ENCODE data around the gene PLEKHA8. TPM values are rescaled to one million over a fixed set of nuclear protein-coding genes. Genes with fewer than 3 reads are reported as not detected.

Gene PLEKHA8
- total and polyA plus RNA-seq, 2 of the 8 experiments (the other 6 are each of a cell fraction or from before 2014, with no cell fraction given) = 10.7 to 44.0 TPM

DNA sequence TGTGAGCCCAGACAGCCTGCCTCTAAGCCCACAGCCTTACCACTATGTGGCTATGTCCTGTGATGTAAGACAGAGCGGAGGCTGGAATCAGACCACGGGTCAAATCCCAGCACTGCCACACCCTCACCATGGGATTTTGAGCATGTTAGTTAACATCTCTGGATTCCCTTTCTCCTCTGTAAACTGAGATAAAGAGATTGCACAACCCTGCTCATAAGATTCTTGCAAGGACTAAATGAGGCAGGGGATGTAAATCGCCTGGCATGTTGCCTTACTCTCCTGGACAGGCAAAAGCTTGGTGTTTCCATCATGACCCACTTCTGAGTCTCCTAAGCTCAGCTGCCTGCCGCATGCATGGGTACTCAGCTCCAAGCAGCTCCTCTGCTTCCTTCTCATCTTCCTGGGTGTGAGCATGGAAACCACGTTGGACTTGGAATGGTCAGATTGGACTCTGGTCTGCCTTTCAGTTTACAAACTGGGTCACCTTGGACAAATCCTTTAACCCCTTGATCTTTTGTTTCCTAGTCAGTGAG, 65.3 kb downstream of the PLEKHA8 start:
- Histone ChIP-seq H2AFZ (ENCODE audit: low read length) (no peak overlapping the region), H3K27me3 (replicated peaks in 1 of 4; ENCODE audit: control insufficient read depth in 3 of 4, extremely low read depth in 1 of 4, insufficient read depth in 3 of 4, low read length in 3 of 4) (no peaks in the 10 kb centered on the region), H2AK5ac (ENCODE audit: low read depth, low read length) (no peak overlapping the region; the same call in 1 of the 2 replicates), H3K18ac (ENCODE audit: extremely low read depth, low read length) (no peak overlapping the region), H4K5ac (ENCODE audit: insufficient read length, low read depth, low read length) (no peak overlapping the region), H3K56ac (replicated peaks; ENCODE audit: insufficient read length, low read depth, low read length) (no peak overlapping the region), H3K79me2 (ENCODE audit: control insufficient read depth in 1 of 2, insufficient read depth in 2 of 2, low read length in 2 of 2) (no peaks in the 10 kb centered on the region), H4K8ac (ENCODE audit: extremely low read depth, insufficient read depth, low read length) (no peak overlapping the region), H3K4ac (replicated peaks; ENCODE audit: insufficient read length, low read depth, low read length) (no peak overlapping the region), H3K23ac (ENCODE audit: insufficient read length) (no peak overlapping the region), H3K4me1 (replicated peaks in 1 of 4; ENCODE audit: control insufficient read depth in 3 of 4, insufficient read depth in 4 of 4, low read length in 3 of 4) (peaks cover 0 to 3% (median 0%) of the 10 kb centered on the region in 4 experiments; a peak in 1 of 7 replicates), H4K91ac (replicated peaks; ENCODE audit: insufficient read length, low read length) (no peak overlapping the region), H3K9me3 (ENCODE audit: insufficient read depth in 2 of 2, low read depth in 1 of 2, low read length in 1 of 2) (peaks cover 4 to 5% of the 10 kb centered on the region in 2 experiments), H3K4me3 (ENCODE audit: extremely low read depth in 1 of 4, insufficient read depth in 2 of 4, low read depth in 3 of 4, low read length in 4 of 4) (no peak overlapping the region), H3K79me1 (ENCODE audit: low read depth, low read length) (no peaks in the 10 kb centered on the region; the same call in 1 of the 2 replicates), H4K20me1 (replicated peaks in 1 of 2; ENCODE audit: control insufficient read depth in 1 of 2, insufficient read depth in 2 of 2, low read length in 2 of 2) (no peaks in the 10 kb centered on the region), H2BK120ac (replicated peaks; ENCODE audit: low read depth, low read length) (no peak overlapping the region), H3K36me3 (ENCODE audit: control insufficient read depth in 2 of 4, insufficient read depth in 4 of 4, low read length in 3 of 4) (peaks cover 0 to 2% (median 0%) of the 10 kb centered on the region in 4 experiments; a peak in 2 of 8 replicates), H3K14ac (ENCODE audit: insufficient read length) (no peak overlapping the region), H2BK12ac (ENCODE audit: low read depth, low read length) (no peak overlapping the region), H3K9ac (replicated peaks in 1 of 4; ENCODE audit: extremely low read depth in 1 of 4, low read depth in 3 of 4, low read length in 3 of 4) (no peak overlapping the region), H3K27ac (ENCODE audit: low read depth, low read length) (no peak overlapping the region), H3K4me2 (ENCODE audit: insufficient read depth in 1 of 2, low read depth in 2 of 2, low read length in 2 of 2) (no peak overlapping the region), H2BK20ac (ENCODE audit: low read length) (no peak overlapping the region), H3K23me2 (ENCODE audit: low read depth, low read length) (no peaks in the 10 kb centered on the region), H2BK15ac (ENCODE audit: low read length) (no peak overlapping the region), H2BK5ac (ENCODE audit: low read depth, low read length) (no peak overlapping the region)
- no peak for DNase-seq (ENCODE audit: low read depth in 1 of 2, low spot score in 2 of 2)
- CTCF ChIA-PET (ENCODE audit: partially characterized antibody) = interaction anchor here (0.6 to 1.3 kb wide), 3 partner anchors 32 to 133 kb away, joined by 3 to 5 read pairs (median 4); no protein-coding TSS in a partner anchor
- POLR2A ChIA-PET (ENCODE audit: partially characterized antibody) = interaction anchor here (0.6 kb wide), 1 partner anchor 504 kb away, joined by 3 read pairs; no protein-coding TSS in a partner anchor
- no peak for FAIRE-seq
- WGBS, 2 experiments (ENCODE audit: extremely low coverage in 1 of 2, insufficient coverage in 1 of 2, insufficient read length in 1 of 2, insufficient replicate concordance in 2 of 2, low coverage in 1 of 2, low lambda C conversion rate in 2 of 2, missing lambda C conversion rate in 1 of 2) = 85% methylated on average over 5 of the region's 5 CpGs; no CpG with 5 or more reads in 1 of the 2 experiments
- TF ChIP-seq GTF2F1 (IDR thresholded peaks at IDR 0.05; ENCODE audit: borderline replicate concordance, low read depth, low read length) (no peak), CBX8 (IDR thresholded peaks at IDR 0.05; ENCODE audit: borderline replicate concordance, low read depth, low read length) (no peak), EGR1 (IDR thresholded peaks at IDR 0.05; ENCODE audit: borderline replicate concordance, low read depth, low read length) (no peak), TAF7 (optimal IDR thresholded peaks at IDR 0.05; ENCODE audit: borderline replicate concordance, low read depth, low read length) (no peak), POU5F1 (IDR thresholded peaks at IDR 0.05; ENCODE audit: low read depth, low read length) (no peak), SUZ12 (IDR thresholded peaks at IDR 0.05; ENCODE audit: low read length) (no peak), E2F6 (IDR thresholded peaks at IDR 0.05) (no peak), MAX (IDR thresholded peaks at IDR 0.05) (no peak), POLR2AphosphoS5 (IDR thresholded peaks at IDR 0.05; ENCODE audit: low read depth, low read length) (no peak)
- TF ChIP-seq, protein P1, sequence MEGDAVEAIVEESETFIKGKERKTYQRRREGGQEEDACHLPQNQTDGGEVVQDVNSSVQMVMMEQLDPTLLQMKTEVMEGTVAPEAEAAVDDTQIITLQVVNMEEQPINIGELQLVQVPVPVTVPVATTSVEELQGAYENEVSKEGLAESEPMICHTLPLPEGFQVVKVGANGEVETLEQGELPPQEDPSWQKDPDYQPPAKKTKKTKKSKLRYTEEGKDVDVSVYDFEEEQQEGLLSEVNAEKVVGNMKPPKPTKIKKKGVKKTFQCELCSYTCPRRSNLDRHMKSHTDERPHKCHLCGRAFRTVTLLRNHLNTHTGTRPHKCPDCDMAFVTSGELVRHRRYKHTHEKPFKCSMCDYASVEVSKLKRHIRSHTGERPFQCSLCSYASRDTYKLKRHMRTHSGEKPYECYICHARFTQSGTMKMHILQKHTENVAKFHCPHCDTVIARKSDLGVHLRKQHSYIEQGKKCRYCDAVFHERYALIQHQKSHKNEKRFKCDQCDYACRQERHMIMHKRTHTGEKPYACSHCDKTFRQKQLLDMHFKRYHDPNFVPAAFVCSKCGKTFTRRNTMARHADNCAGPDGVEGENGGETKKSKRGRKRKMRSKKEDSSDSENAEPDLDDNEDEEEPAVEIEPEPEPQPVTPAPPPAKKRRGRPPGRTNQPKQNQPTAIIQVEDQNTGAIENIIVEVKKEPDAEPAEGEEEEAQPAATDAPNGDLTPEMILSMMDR (IDR thresholded peaks at IDR 0.05; ENCODE audit: control extremely low read depth in 1 of 3, insufficient read depth in 1 of 3, low read depth in 1 of 3, low read length in 3 of 3) = no peak
